GM11168 (cell line): ENCODE measurements around the gene SLC47A1.

Experiments
- in situ Hi-C: fragments of 300-500 bp; cut with MboI; formaldehyde crosslinking; loops from one replicate; pipeline ENCODE4 v1.12.0; 2022; ENCODE audit warnings: low sequenced_read_pairs; ENCODE audit not compliant: unreplicated experiment

Gene SLC47A1, protein sequence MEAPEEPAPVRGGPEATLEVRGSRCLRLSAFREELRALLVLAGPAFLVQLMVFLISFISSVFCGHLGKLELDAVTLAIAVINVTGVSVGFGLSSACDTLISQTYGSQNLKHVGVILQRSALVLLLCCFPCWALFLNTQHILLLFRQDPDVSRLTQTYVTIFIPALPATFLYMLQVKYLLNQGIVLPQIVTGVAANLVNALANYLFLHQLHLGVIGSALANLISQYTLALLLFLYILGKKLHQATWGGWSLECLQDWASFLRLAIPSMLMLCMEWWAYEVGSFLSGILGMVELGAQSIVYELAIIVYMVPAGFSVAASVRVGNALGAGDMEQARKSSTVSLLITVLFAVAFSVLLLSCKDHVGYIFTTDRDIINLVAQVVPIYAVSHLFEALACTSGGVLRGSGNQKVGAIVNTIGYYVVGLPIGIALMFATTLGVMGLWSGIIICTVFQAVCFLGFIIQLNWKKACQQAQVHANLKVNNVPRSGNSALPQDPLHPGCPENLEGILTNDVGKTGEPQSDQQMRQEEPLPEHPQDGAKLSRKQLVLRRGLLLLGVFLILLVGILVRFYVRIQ

GRCh38 chr17:19533718-19534561 lies at the start of gene SLC47A1:
Gene SLC47A1, plus strand, starts transcription at chr17:19533854. Its CDS starts 86 bp downstream, at chr17:19533940.
- in situ Hi-C loops: no loop called here

- in situ Hi-C loops: no loop called here
Measured at GRCh38 chr17:19485800-19486340, 47.8 kb upstream of the SLC47A1 start.

GRCh38 chr17:19486351-19487023 lies 47.2 kb upstream of the SLC47A1 start:
- in situ Hi-C loops: no loop called here

- in situ Hi-C loops: no loop called here
Measured at GRCh38 chr17:19487024-19487600, 46.5 kb upstream of the SLC47A1 start.

DNA sequence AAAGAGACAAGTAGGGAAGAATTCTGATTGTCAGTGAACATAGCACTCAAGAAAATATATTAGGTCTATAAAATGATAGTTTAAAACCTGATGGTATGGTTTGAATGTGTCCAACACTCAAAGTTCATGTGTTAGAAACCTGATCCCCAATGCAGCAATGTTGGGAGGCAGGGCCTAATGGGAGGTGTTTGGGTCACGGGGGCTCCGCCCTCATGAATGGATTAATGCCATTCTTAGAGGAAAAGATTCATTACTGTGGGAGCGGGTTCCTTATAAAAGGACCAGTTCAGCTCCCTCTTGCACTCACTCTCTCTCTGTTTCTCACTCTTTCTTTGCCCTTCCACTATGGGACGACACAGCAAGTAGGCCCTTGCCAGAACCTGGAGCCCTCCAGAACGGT lies 41.5 kb upstream of the SLC47A1 start:
- in situ Hi-C loops: no loop called here

GRCh38 chr17:19494961-19495806 lies 38.5 kb upstream of the SLC47A1 start:
- in situ Hi-C loops: no loop called here

DNA sequence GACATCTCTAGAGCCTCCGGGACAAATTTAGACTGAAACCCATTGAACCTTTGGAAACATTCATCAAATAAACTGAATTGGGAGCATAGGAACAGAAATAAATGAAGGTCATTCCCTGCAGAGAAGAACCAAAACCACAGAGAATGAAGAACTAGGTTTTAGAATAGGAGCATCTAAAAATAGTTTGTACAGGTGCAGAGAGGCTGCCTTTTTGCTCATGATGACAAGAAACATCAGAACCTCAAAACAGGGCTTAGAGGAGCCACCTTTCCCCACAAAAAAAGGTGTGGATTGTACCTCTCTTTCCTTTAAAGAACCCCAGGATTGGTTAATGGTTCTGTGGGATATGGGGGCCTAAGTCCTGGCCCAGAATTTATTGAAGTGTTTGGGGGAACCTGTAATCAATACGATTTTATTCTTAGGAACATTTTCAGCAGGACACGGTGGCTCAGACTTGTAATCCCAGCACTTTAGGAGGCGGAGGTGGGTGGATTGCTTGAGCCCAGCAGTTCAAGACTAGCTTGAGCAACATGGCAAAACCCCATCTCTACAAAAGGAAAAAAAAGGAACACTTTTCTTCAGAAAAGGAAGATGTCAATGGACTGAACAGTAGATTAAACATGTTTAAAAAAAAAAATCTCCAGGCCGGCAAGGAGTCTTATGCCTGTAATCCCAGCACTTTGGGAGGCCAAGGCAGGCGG lies 37.7 kb upstream of the SLC47A1 start:
- in situ Hi-C loops: no loop called here

- in situ Hi-C loops: no loop called here
Measured at GRCh38 chr17:19497624-19498023, 36.0 kb upstream of the SLC47A1 start.

- in situ Hi-C loops: no loop called here
Measured at GRCh38 chr17:19501219-19501618, 32.4 kb upstream of the SLC47A1 start.

GRCh38 chr17:19502517-19502916 lies 31.1 kb upstream of the SLC47A1 start:
- in situ Hi-C loops: no loop called here

DNA sequence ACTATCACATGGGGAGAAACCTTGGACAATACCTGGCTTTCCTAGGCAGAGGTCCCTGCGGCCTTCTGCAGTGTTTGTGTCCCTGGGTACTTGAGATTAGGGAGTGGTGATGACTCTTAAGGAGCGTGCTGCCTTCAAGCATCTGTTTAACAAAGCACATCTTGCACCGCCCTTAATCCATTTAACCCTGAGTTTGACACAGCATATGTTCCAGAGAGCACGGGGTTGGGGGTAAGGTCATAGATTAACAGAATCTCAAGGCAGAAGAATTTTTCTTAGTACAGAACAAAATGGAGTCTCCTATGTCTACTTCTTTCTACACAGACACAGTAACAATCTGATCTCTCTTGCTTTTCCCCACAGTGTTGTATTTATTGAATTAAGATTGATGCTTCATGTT lies 28.1 kb upstream of the SLC47A1 start:
- in situ Hi-C loops: loop anchor here (5.0 kb wide), 1 partner anchor 142 kb away; the partner anchor contains the start of gene ALDH3A2

GRCh38 chr17:19507775-19508576 lies 25.7 kb upstream of the SLC47A1 start:
- in situ Hi-C loops: loop anchor here (5.0 kb wide), 1 partner anchor 139 kb away; the partner anchor contains the start of gene ALDH3A2

DNA sequence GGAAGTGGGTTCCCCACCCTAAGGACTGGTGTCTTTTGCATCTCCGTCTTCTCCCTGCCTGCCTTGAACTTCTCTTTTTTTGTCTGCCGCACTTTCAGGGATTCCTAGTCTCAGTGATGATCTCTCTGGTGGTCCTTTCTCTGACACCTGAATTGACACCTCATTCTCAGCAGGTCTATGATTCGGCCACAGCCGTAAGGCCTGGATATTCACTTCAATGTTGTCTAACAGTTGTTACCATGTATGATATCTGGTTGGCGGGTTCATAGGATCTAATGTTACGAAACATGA lies 25.1 kb upstream of the SLC47A1 start:
- in situ Hi-C loops: loop anchor here (5.0 kb wide), 1 partner anchor 139 kb away; the partner anchor contains the start of gene ALDH3A2

DNA sequence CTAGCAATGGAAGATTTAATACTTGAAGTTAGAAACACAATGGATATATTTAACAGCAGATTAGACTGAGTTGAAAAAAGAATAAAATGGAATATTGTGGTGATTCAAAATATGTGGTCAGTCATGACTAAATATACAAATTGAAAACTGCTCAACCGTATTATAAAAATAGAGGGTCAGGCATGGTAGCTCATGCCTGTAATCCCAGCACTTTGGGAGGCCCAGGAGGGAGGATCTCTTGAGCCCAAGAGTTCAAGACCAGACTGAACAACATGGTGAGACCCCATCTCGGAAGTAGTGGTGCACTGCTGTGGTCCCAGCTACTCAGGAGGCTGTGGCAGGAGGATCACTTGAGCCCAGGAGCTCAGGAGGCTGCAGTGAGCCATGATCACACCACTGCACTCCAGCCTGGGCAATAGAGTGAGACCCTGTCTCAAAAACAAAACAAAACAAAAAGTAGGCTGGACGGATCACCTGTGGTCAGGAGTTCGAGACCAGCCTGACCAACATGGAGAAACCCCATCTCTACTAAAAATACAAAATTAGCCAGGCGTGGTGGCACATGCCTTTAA lies 24.3 kb upstream of the SLC47A1 start:
- in situ Hi-C loops: loop anchor here (5.0 kb wide), 1 partner anchor 138 kb away; the partner anchor contains the start of gene ALDH3A2

DNA sequence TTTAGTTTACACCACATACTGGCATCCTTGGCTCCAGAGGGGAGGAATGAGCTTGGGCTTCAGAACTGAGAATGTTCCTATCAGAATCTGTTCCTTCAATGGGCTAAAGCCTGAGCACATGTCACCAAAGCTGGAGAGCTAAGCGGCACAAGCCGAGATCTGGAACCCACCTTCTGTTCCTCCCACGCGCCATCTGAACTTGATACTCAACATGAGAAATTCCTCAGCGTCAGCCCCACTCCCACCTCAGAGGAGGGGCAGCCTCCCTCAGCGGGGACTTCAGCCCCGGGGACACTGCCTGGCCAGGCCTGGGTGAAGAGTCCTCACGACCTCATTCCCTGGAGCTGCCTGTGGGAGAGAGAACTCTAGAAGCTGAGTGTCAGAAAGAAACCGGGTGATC lies 22.8 kb upstream of the SLC47A1 start:
- in situ Hi-C loops: loop anchor here (5.0 kb wide), 1 partner anchor 256 kb away; no protein-coding TSS in a partner anchor

DNA sequence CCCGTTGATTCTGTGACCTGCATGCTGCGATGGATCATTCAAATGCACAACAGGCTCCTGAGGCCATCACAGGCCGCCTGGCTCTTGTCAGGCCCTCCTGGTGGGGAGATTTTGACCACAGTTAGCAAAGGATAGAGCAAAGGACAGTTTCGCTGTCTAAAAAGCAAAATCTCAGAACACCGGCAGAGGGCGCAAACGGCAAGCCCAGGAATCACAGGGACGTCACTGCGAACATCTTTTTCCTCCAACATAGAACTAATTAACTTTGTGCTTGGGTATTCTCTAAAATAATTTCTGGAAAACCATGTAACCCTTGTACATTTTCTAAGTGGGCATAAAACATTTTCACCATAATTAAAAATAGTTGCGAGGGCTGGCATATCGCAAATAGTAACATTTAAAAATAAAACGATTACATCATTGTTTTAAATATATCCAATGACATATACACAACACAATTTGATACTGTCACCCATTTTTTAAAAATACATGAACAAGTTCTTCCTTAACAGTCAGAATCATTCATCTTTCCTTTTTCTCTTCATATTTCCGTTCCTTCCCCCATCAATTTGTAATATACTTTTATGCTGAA lies 19.7 kb upstream of the SLC47A1 start:
- in situ Hi-C loops: loop anchor here (5.0 kb wide), 1 partner anchor 253 kb away; no protein-coding TSS in a partner anchor

- in situ Hi-C loops: no loop called here
Measured at GRCh38 chr17:19517699-19518098, 16.0 kb upstream of the SLC47A1 start.
